ENCODE measurements around the gene GALNT2.
A peak's percentile ranks its signal among the peaks of the same experiment; 100 is the strongest.

Gene GALNT2

DNA sequence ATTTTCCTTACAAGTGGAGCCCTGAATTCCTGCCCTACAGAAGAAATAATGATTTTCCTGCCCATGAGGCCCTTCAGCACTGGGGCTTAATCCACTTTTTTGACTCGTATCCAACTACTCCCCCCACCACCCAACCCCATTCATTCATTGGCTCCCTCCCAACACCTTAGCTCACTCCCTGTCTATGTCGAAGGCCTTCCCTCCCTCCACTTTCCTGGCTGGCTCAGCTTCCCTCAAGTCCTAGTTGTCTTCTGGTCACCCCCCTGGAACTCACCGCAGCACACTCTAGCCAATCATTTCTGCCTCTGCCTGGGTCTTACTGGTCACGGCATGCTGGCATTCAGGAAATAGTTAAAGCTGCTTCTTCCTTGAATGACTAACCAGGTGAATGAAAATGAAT, 240.2 kb downstream of the GALNT2 start:
- in situ Hi-C loops (cut with HindIII; ENCODE audit: low sequenced_read_pairs): no loop called here
- no peak overlapping the region for H3K4me3 ChIP-seq (ENCODE audit: low read depth, low read length)
- TF ChIP-seq, protein P1, sequence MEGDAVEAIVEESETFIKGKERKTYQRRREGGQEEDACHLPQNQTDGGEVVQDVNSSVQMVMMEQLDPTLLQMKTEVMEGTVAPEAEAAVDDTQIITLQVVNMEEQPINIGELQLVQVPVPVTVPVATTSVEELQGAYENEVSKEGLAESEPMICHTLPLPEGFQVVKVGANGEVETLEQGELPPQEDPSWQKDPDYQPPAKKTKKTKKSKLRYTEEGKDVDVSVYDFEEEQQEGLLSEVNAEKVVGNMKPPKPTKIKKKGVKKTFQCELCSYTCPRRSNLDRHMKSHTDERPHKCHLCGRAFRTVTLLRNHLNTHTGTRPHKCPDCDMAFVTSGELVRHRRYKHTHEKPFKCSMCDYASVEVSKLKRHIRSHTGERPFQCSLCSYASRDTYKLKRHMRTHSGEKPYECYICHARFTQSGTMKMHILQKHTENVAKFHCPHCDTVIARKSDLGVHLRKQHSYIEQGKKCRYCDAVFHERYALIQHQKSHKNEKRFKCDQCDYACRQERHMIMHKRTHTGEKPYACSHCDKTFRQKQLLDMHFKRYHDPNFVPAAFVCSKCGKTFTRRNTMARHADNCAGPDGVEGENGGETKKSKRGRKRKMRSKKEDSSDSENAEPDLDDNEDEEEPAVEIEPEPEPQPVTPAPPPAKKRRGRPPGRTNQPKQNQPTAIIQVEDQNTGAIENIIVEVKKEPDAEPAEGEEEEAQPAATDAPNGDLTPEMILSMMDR (IDR thresholded peaks at IDR 0.05; ENCODE audit: low read depth, low read length, missing control alignments): no peak
- DNase-seq (ENCODE audit: low read depth): no peak

- in situ Hi-C loops (cut with HindIII; ENCODE audit: low sequenced_read_pairs): no loop called here
These were observed 241.0 kb downstream of the GALNT2 start for GRCh38 chr1:230308039-230308438.

GRCh38 chr1:230308821-230309220, 241.8 kb downstream of the GALNT2 start:
- TF ChIP-seq, protein P1 (IDR thresholded peaks at IDR 0.05; ENCODE audit: low read depth, low read length, missing control alignments): no peak
- DNase-seq (ENCODE audit: low read depth): no peak
- H3K4me3 ChIP-seq (ENCODE audit: low read depth, low read length): no peak overlapping the region
- in situ Hi-C loops (cut with HindIII; ENCODE audit: low sequenced_read_pairs): no loop called here

More at GRCh38 chr1:230308039-230308438, 241.0 kb downstream of the GALNT2 start:
- no peak overlapping the region for H3K4me3 ChIP-seq (ENCODE audit: low read depth, low read length)
- TF ChIP-seq, protein P1 (IDR thresholded peaks at IDR 0.05; ENCODE audit: low read depth, low read length, missing control alignments): no peak
- DNase-seq (ENCODE audit: low read depth): peak; percentile 82

DNA sequence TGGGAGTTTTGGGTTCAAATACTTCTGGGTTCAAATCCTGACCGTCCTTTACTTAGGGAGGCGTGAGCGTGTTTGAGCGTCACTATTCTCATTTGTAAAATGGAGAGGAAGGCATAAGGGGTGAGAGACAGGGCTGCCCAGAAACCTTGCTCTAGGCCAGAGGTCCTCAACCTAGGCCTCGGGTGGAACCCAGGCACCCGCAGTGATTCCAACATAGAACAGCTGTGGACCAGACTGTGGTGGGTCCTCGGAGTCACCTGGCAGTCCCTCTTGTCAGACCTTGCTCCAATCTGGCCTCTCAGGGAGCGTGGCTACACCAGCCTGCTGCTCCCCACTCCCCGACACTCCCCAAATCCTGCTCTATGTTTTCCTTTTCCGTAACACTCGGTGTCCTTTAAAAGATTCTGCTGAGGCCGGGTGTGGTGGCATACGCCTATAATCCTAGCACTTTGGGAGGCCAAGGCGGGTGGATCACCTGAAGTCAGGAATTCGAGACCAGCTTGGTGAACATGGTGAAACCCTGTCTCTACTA, 242.7 kb downstream of the GALNT2 start:
- DNase-seq (ENCODE audit: low read depth): no peak
- in situ Hi-C loops (cut with HindIII; ENCODE audit: low sequenced_read_pairs): no loop called here
- TF ChIP-seq, protein P1 (IDR thresholded peaks at IDR 0.05; ENCODE audit: low read depth, low read length, missing control alignments): no peak
- H3K4me3 ChIP-seq (ENCODE audit: low read depth, low read length): no peak overlapping the region

DNA sequence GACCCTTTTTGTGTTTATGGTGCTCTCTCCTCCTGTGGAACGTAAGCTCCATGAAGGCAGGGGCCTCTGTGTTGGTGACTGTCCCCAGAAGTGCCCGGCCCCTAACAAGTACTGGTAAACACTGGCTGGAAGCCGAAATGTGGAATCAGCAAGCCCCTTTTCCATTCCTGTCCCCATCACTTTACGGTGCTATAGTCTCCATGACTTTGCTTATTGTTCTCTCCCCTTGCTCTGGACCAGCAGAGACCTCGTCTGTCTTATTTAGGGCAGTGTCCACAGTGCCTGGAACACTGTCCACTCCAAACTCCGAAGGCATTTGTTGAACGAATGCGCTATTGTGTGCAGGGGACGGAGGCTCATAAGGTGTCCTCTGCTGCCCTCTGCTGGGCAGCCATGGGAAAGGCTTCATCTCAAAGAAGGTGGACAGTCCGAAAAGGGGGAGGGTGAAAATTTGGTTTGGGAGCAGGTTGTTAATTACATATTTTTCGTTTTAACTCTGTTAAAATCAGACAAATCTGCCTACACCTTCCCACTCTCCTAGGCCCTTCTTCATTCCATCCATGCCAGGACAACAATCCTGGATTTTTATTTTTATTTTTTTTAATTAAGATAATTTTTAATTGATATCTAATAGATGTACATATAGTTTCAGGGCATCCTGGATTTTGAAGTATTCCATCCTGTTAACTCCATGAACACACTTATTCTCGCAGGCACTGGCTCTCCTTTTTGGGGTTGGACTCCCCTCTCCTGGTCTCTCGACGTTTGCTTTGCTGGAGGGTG, 243.5 kb downstream of the GALNT2 start:
- DNase-seq (ENCODE audit: low read depth): peak; percentile 53
- in situ Hi-C loops (cut with HindIII; ENCODE audit: low sequenced_read_pairs): no loop called here
- no peak overlapping the region for H3K4me3 ChIP-seq (ENCODE audit: low read depth, low read length)
- TF ChIP-seq, protein P1 (IDR thresholded peaks at IDR 0.05; ENCODE audit: low read depth, low read length, missing control alignments): peak; percentile 88

- no peak for DNase-seq (ENCODE audit: low read depth)
- no peak overlapping the region for H3K4me3 ChIP-seq (ENCODE audit: low read depth, low read length)
- TF ChIP-seq, protein P1 (IDR thresholded peaks at IDR 0.05; ENCODE audit: low read depth, low read length, missing control alignments): no peak
- in situ Hi-C loops (cut with HindIII; ENCODE audit: low sequenced_read_pairs): no loop called here
These were observed 245.6 kb downstream of the GALNT2 start for GRCh38 chr1:230312676-230313075.
